HepG2 (cell line): ENCODE results near the gene FAM3B. TPM values are rescaled to one million over a fixed set of nuclear protein-coding genes. Genes with fewer than 3 reads are reported as not detected.

Experiments
- ERF ChIP-seq: IDR thresholded peaks from 2 replicates; pipeline ENCODE4 v1.6.1; 2018; ENCODE audit warnings: missing biosample characterization, missing genetic modification reagents
- GMEB2 ChIP-seq: IDR thresholded peaks from 2 replicates; pipeline ENCODE4 v1.6.1; 2016; ENCODE audit warnings: missing biosample characterization, missing genetic modification reagents, low read depth
- GTF3A ChIP-seq: sonication (generic); formaldehyde crosslinking; conservative IDR thresholded peaks from 2 replicates; pipeline ENCODE4 v1.4.0; 2020; ENCODE audit warnings: mild to moderate bottlenecking, missing genetic modification reagents
- HMG20A ChIP-seq: IDR thresholded peaks from 2 replicates; pipeline ENCODE4 v1.6.1; 2016; ENCODE audit warnings: borderline replicate concordance
- HNRNPK ChIP-seq: fragments of 200-400 bp; formaldehyde crosslinking; IDR thresholded peaks from 2 replicates; pipeline ENCODE4 v1.6.1; 2018; ENCODE audit warnings: low read length, low read depth, moderate library complexity, mild to moderate bottlenecking; ENCODE audit not compliant: poor library complexity, severe bottlenecking
- MIXL1 ChIP-seq: IDR thresholded peaks from 2 replicates; pipeline ENCODE4 v1.6.1; 2016
- PRPF4 ChIP-seq: fragments of 200-400 bp; formaldehyde crosslinking; IDR thresholded peaks from 2 replicates; pipeline ENCODE4 v1.6.1; 2016; ENCODE audit warnings: low read length, low read depth; ENCODE audit not compliant: poor library complexity, severe bottlenecking
- RBAK ChIP-seq: sonication (generic); formaldehyde crosslinking; IDR thresholded peaks from 2 replicates; pipeline ENCODE4 v1.5.1; 2020; ENCODE audit warnings: mild to moderate bottlenecking, missing genetic modification reagents
- RBM22 ChIP-seq: fragments of 200-400 bp; formaldehyde crosslinking; optimal IDR thresholded peaks from 2 replicates; pipeline ENCODE3; 2017; ENCODE audit warnings: mild to moderate bottlenecking, low read length, moderate library complexity
- SIN3A ChIP-seq: IDR thresholded peaks from 2 replicates; pipeline ENCODE4 v1.6.1; 2011; ENCODE audit warnings: low read depth, mild to moderate bottlenecking, control low read depth, low read length, borderline replicate concordance
- SRF ChIP-seq: IDR thresholded peaks from 2 replicates; pipeline ENCODE4 v1.6.1; 2011; ENCODE audit warnings: mild to moderate bottlenecking, low read depth, low read length, moderate library complexity
- ZNF20 ChIP-seq: sonication (generic); formaldehyde crosslinking; IDR thresholded peaks from 2 replicates; pipeline ENCODE4 v1.4.0; 2020; ENCODE audit warnings: mild to moderate bottlenecking, moderate library complexity, missing genetic modification reagents
- ZNF207 ChIP-seq: fragments of 450-650 bp; IDR thresholded peaks from 2 replicates; pipeline ENCODE4 v1.6.1; 2016; ENCODE audit warnings: antibody characterized with exemption, borderline replicate concordance
- ZNF543 ChIP-seq: sonication (generic); formaldehyde crosslinking; IDR thresholded peaks from 2 replicates; pipeline ENCODE4 v1.4.0; 2020; ENCODE audit warnings: mild to moderate bottlenecking, missing genetic modification reagents
- ZXDC ChIP-seq: sonication (generic); formaldehyde crosslinking; IDR thresholded peaks from 2 replicates; pipeline ENCODE4 v1.5.0; 2020; ENCODE audit warnings: mild to moderate bottlenecking, missing genetic modification reagents
- polyA plus RNA-seq, 8 experiments: library from polyadenylated mRNA; depleted of rRNA in 3 of 8; stranded (reverse) in 7 of 8; unstranded in 1 of 8; fragments of >200 nt; fragmentation: Illumina TruSeq in 4 of 8; extraction: Trizol in 4 of 8; gene quantifications; 2 replicates each; pipeline versions ENCODE4 v1.2.1 to v1.2.3, GENCODE V29; 2011 to 2016; ENCODE audit warnings: low read depth in 4 of 8, missing spikeins in 1 of 8, mixed read lengths in 1 of 8; ENCODE audit not compliant: insufficient read depth in 1 of 8
- total RNA-seq, 5 experiments: library from RNA; depleted of rRNA; stranded (reverse); fragments of >200 nt; fragmentation: Illumina TruSeq; extraction: Trizol; gene quantifications; 2 replicates each; pipeline ENCODE4 v1.2.3, GENCODE V29; 2016; ENCODE audit warnings: low read depth in 1 of 5
- TF ChIP-seq, protein P1 (sequence below): sonication (generic); formaldehyde crosslinking; IDR thresholded peaks from 2 replicates; pipeline ENCODE4 v1.9.0; 2022; ENCODE audit warnings: missing genetic modification reagents, mild to moderate bottlenecking, borderline replicate concordance
- TF ChIP-seq, protein P2 (sequence below): IDR thresholded peaks from 2 replicates; pipeline ENCODE4 v1.6.1; 2018; ENCODE audit warnings: missing genetic modification reagents
- TF ChIP-seq, protein P3 (sequence below): IDR thresholded peaks from 2 replicates; pipeline ENCODE4 v1.6.1; 2016; ENCODE audit warnings: missing compliant biosample characterization, missing genetic modification reagents, borderline replicate concordance

The FAM3B gene
- total and polyA plus RNA-seq, 2 of the 13 experiments (the other 11 are each of a cell fraction or from before 2014, with no cell fraction given) = 46.5 to 62.0 TPM

GRCh38 chr21:41321211-41321907 lies 4.8 kb downstream of the FAM3B start (continued):
- TF ChIP-seq ZNF543 (CRISPR knock-in tag) = no peak
- no peak for TF ChIP-seq ERF (CRISPR knock-in tag)
- TF ChIP-seq, protein P1, sequence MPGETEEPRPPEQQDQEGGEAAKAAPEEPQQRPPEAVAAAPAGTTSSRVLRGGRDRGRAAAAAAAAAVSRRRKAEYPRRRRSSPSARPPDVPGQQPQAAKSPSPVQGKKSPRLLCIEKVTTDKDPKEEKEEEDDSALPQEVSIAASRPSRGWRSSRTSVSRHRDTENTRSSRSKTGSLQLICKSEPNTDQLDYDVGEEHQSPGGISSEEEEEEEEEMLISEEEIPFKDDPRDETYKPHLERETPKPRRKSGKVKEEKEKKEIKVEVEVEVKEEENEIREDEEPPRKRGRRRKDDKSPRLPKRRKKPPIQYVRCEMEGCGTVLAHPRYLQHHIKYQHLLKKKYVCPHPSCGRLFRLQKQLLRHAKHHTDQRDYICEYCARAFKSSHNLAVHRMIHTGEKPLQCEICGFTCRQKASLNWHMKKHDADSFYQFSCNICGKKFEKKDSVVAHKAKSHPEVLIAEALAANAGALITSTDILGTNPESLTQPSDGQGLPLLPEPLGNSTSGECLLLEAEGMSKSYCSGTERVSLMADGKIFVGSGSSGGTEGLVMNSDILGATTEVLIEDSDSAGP = peak; percentile 32; the same call in 1 of the 2 replicates
- no peak for TF ChIP-seq PRPF4
- no peak for TF ChIP-seq ZNF207
- TF ChIP-seq SIN3A = no peak
- TF ChIP-seq RBM22 = no peak
- no peak for TF ChIP-seq ZNF20 (CRISPR knock-in tag)
- peak; percentile 82 for TF ChIP-seq RBAK (CRISPR knock-in tag)
- TF ChIP-seq, protein P2, sequence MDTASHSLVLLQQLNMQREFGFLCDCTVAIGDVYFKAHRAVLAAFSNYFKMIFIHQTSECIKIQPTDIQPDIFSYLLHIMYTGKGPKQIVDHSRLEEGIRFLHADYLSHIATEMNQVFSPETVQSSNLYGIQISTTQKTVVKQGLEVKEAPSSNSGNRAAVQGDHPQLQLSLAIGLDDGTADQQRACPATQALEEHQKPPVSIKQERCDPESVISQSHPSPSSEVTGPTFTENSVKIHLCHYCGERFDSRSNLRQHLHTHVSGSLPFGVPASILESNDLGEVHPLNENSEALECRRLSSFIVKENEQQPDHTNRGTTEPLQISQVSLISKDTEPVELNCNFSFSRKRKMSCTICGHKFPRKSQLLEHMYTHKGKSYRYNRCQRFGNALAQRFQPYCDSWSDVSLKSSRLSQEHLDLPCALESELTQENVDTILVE = no peak
- TF ChIP-seq SRF = no peak
- no peak for TF ChIP-seq HNRNPK
- TF ChIP-seq GMEB2 (CRISPR knock-in tag) = no peak
- TF ChIP-seq MIXL1 = no peak
- TF ChIP-seq HMG20A (CRISPR knock-in tag) = no peak
- TF ChIP-seq, protein P3, sequence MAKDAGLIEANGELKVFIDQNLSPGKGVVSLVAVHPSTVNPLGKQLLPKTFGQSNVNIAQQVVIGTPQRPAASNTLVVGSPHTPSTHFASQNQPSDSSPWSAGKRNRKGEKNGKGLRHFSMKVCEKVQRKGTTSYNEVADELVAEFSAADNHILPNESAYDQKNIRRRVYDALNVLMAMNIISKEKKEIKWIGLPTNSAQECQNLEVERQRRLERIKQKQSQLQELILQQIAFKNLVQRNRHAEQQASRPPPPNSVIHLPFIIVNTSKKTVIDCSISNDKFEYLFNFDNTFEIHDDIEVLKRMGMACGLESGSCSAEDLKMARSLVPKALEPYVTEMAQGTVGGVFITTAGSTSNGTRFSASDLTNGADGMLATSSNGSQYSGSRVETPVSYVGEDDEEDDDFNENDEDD = peak; percentile 25; the same call in 1 of the 2 replicates
- TF ChIP-seq ZXDC (CRISPR knock-in tag) = no peak
- TF ChIP-seq GTF3A (CRISPR knock-in tag) = no peak
